Iris pigment epithelial cell (primary cell): ENCODE results near the gene HSPA14.
A peak's percentile ranks its signal among the peaks of the same experiment; 100 is the strongest.
"Not testable (repeated sequence)": the region's sequence is repeated elsewhere in the genome, so short reads cannot be mapped to it uniquely, and the experiment has no call there.

Source experiments
- DNase-seq: peaks from one replicate; pipeline ENCODE4 v3.0.0-alpha.2; 2011; ENCODE audit warnings: low read depth

The HSPA14 gene

DNA sequence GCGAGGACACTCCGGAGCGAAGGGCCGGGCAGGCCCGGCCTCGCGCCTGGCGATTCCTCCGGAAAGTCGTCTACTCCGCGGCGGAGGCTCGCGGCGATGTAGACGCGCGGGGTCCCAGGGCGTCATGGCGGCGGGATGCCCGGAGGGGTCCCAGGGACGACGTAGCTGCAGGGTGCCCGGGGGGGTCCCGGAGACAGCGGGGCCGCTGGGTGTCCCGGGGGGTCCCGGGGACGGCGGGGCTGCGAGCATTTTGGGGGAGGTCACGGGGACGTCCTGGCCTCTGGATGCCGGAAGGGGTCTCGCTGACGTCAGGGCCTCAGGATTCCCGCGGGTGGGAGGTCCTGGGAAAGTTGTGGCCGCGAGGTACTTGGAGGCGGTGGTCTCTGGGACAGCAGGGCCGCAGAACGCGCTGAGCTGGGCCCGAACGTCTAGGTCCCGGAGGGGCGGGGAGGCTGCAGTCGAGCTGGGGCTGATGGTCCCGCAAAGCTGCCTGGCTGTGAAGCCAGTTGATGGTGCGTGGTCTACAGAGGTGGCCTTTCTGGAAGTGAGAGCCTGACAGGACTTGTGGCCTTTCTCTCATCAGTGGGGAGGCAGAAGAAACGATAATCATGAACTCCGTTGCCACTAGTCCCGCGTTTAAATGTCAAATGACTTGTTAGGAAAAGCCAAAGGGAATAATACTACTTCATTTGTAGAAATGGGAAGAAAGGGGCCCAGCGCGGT lies 637 bp downstream of the HSPA14 start:
- DNase-seq: peak; percentile 26

DNA sequence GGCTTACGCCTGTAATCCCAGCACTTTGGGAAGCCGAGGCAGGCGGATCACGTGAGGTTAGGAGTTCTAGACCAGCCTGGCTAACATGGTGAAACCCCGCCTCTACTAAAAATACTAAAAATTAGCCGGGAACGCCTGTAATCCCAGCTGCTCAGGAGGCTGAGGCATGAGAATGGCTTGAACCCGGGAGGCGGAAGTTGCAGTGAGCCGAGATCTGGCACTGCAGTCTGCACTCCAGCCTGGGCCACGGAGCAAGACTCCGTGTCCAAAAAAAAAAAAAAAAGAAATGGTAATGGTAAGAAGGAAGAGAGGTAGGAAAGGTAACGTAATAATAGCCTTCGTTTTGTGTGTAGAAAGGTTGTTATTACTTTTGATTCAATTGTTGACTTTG lies 1.2 kb downstream of the HSPA14 start:
- peak; percentile 11 for DNase-seq

DNA sequence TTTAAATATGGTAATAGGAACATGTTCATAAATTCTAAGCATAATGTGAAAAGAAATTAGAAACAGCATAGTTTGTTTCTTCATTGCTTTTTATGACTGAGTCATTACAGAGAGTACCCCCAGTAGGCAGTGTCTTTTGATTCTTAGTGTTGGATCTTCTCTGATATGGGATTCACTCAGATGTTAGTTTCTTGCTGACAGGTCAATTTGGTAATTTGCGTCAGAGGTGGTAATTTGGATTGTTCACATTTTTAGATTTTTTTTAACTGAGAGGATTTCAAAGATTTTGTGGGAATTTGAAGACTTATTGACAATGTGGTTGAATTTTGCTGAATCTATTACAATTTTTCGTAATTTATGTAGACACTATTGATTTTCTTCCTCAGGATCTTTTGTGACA lies 2.1 kb downstream of the HSPA14 start:
- no peak for DNase-seq

DNA sequence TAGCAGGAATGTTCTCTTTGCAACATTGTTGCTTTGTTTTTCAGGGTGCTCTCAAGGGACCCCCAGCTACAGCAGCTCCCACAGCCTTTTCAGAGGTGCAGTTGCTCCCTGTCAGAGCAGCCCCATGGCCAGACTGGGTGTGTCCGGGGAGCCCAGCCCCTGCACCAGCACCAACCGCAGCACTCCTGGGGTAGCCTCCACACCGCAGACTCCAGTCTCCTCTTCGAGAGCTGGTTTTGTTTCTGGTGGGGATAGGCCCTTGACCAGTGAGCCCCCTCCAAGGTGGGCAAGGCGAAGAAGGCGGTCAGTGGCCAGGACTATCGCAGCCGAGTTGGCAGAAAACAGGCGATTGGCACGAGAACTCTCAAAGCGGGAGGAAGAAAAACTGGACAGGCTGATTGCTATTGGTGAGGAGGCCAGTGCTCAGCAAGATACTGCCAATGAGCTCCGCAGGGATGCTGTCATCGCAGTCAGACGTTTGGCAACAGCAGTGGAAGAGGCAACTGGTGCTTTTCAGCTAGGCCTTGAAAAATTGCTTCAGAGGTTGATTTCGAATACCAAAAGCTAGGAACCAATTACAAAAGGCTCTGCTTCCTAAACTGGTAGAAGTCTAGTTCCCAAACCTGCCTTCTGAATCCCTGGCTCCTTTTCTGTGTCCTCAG lies 5.4 kb downstream of the HSPA14 start:
- DNase-seq: no peak

DNA sequence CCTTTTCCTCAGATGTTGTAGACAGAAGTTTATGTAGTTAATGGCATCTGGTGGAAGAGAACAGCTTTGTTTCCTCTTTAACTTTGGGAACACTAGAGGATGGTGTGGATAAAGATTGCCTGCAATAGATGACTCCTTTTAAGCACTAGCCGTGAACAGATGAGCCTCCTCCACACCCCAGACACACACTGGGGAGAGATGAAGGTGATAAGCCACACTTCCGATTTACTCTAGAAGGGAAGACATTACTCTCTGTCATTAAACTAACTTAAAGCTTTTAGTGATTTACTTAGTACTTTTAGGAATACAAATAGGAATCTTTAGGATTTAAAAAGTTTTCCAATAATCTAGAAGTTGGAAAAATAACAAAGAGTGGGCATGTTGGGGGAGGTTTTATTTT lies 6.8 kb downstream of the HSPA14 start:
- DNase-seq: no peak

DNA sequence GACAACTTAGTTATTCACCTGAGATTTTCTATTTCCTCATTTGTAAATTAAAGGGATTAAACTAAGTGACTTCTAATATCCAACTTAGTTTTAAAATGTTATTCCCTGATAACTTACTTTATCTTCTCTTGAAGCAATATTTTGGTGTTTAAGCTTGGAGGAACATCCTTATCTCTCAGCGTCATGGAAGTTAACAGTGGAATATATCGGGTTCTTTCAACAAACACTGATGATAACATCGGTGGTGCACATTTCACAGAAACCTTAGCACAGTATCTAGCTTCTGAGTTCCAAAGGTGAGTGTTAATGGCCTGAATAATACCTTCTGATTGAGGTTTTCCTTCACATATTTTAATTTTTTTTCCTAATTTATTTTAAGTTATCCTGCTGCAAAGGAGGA lies 14.1 kb downstream of the HSPA14 start:
- no peak for DNase-seq

DNA sequence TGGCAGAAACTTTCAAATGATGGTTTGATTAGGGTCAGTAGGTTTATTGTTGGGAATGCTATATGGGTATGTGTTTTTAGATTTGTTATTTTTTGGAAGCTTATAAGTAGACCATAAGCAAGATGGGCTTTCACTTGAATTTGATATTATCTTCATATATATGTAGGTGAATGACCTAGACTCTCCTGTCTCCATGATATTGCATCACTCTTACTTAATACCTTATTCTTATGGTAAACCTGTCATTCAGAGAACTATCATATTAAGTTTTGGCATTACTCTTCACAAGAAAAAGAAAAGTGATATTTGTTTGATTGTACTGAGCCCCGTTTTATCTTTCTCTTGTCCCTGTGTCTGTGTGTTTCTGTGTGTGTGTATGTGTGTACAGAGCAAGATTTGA lies 17.3 kb downstream of the HSPA14 start:
- DNase-seq: no peak

DNA sequence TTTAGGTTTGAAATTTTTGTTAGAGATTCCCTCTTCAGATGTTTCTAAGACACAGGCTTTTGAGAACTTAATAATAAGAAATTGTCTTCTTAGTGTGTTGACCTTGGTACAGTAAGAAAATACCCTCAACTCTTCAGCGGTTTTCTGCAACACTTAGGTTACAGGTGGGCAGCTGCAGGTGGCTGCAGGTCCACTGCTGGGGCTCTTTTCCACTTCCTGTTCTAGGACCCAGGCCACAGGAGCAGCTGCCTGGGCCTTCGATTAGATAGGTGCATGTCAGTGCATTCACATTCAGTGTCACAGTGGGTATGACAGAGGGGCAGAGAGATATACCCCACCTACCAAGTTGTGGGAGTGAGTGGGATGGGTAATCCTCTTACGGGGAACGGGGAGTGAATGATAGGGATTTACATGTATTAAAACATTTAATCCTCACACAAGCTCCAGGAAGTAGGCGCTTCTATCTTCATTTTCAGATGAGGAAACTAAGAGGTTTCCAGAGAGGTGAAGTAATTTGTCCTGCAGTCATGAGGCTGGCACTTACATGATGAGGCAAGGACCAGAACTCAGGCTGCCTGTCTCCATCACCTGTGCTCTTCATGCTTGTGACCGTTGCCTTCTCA lies 20.3 kb downstream of the HSPA14 start:
- no peak for DNase-seq

DNA sequence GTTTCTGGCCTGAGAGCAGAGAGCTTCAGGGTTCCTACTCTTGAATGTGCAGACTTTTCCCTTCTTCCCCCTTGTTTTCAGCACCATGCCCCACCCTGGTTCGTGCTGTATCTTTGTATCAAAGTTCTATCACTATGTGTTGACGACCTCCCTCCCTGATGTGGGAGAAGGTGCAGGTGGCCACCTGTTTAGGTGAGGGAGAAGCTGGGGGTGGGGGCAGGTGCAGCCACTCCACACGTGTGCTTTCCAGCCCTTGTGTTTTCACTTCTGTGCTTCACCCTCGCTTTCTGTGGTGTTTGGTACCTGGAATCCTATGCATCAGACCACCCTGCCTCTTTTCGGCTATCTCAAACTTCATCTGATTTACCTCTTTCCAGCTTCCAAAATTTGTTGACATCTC lies 20.9 kb downstream of the HSPA14 start:
- no peak for DNase-seq

DNA sequence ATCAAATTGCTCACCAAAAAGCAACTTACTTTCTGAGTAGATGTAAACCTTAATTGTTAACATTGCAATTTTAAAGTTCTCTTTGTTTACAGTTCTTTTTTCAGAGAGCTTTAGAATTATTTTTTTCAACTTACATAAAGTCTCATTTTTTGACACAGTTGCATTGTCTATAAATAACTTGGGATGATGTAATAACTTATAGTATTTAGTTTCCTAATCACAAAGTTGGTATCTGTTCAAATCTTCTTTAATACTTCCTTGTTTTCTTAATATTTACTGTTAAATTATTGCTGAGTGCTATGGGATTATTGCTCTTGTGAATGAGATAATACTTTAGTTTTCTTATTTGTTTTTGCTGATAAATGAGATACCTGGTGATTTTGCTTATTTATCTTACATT lies 21.7 kb downstream of the HSPA14 start:
- no peak for DNase-seq

DNA sequence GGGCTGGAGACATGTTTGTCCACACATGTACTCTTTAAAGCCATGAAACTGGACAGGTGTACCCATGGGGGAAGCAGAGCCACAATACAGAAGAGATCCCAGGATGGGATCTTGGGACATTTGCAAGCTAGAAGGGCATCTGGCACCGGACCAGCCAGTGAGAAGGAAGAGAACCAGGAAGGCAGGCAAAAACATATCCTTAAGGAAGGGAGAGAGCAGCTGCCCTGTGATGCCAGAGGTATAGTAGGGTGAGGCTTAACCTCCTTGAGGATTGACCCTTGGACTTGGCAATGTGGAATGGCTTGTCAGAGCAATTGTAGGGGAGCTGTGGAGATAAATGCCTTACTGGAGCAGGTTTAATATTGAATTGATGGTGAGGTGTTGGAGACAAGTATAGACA lies 22.7 kb downstream of the HSPA14 start:
- no peak for DNase-seq

DNA sequence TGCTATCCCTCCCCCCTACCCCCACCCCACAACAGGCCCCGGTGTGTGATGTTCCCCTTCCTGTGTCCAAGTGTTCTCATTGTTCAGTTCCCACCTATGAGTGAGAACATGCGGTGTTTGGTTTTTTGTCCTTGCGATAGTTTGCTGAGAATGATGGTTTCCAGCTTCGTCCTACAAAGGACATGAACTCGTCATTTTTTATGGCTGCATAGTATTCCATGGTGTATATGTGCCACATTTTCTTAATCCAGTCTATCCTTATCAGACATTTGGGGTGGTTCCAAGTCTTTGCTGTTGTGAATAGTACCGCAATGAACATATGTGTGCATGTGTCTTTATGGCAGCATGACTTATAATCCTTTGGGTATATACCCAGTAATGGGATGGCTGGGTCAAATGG lies 26.4 kb downstream of the HSPA14 start:
- DNase-seq: not testable (repeated sequence)

DNA sequence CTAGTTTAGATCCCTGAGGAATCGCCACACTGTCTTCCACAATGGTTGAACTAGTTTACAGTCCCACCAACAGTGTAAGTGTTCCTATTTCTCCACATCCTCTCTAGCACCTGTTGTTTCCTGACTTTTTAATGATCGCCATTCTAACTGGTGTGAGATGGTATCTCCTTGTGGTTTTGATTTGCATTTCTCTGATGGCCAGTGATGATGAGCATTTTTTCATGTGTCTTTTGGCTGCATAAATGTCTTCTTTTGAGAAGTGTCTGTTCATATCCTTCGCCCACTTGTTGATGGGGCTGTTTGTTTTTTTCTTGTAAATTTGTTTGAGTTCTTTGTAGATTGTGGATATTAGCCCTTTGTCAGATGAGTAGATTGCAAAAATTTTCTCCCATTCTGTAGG lies 26.8 kb downstream of the HSPA14 start:
- DNase-seq: not testable (repeated sequence)

DNA sequence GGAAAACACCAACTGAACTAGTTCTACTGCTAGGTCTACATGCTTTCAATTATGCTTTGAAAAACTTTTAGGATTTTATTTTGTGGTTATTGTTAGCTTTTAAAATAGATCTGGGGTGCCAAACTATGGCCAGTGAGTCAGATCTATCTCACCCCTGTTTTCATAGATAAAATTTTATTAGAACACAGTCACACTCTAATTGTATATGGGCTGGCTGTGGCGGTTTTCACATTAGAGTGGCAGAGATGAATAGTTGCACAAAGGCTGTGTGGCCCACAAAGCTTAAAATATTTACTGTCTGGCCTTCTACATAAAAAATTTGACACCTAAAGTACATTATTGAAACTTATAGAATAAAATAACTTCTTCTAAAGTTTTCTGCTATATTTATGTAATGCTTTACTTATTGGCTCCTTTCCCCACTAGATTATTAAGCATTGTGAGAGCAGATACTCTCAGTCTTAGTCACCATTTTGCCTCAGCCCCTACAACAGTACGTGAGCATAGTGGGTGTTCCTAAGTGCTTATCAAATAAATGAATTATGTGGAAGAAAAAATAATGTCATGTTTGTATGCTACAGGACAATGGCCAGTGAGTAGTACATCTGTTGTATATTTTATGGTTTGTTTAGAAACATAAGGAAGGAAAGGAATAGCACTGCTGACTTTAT lies 35.1 kb downstream of the HSPA14 start:
- peak; percentile 84 for DNase-seq

DNA sequence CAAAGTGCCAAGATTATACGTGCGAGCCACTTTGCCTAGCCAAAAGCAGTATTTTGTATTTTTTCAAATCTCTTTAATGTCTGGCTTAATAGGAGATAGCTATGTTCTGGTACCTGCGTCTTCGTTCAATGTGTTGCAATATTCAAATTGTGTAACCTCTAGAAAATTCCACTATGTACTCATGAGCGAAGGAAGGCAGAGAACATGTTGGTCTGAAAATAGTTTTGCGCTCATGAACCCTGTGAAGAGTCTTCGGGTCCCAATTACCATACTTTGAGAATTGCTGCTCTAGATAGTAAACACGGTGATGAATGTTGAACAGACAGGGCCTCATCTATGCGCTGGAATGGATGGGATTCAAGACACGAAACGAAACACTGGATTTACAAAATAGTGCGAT lies 37.8 kb downstream of the HSPA14 start:
- peak; percentile 39 for DNase-seq

DNA sequence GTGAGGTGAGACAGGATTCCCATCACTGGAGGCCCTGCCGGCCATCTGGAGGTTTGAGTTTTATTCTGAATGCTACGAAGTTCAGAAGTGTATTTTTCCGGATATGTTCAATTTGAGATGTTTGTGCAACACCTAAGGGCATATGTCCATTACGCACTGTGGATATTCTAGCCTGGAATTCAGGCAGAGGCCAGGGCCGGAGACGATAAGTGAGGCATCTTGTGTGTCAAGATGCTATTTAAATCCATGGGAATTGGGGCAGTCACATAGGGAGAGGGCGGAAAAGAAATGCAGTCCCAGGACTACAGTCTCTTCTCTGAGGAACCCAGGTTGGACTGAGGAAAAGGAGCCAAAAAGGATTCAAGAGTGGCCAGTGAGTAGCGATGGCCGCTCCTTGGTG lies 38.7 kb downstream of the HSPA14 start:
- no peak for DNase-seq

DNA sequence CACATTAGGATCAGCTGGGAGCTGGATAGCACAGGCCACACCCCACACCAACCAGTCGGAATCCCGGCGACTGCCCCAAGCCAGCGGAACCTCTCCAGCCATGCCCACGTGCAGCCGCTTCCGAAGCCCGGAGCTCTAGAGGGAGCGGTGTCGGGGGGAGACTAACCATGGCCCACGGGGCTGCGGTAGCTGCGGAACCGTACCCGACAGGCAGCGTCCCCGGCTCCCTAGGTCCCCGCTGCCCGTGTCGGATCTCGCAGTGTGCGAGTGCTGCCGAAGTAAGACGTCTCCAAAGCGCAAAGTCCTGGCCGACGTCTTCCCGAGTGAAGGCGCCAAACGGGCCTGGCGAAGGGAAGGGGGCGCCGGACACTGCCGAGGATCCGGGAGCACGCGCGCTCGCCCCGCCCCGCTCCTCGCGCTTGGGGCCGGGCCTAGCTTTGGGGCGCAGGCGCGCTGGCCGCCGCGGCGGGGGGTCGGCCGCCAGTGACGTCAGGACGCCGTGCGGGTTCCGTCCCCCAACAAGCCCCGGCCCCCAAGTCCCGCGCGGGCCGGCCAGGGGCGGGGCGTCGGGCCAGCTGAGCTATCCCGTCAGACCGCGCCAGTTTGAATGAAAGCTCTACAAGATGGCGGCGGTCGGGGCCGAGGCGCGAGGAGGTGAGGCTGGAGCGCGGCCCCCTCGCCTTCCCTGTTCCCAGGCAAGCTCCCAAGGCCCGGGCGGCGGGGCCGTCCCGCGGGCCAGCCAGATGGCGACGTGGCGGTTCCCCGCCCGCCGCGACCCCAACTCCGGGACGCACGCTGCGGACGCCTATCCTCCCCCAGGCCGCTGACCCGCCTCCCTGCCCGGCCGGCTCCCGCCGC lies 40.4 kb downstream of the HSPA14 start, which contains the start of gene SUV39H2:
Gene SUV39H2 (plus strand): TSS at position 601 of the 858 bp plus-strand sequence. CDS start 23 bp downstream, at position 624.
- peak; percentile 96 for DNase-seq

DNA sequence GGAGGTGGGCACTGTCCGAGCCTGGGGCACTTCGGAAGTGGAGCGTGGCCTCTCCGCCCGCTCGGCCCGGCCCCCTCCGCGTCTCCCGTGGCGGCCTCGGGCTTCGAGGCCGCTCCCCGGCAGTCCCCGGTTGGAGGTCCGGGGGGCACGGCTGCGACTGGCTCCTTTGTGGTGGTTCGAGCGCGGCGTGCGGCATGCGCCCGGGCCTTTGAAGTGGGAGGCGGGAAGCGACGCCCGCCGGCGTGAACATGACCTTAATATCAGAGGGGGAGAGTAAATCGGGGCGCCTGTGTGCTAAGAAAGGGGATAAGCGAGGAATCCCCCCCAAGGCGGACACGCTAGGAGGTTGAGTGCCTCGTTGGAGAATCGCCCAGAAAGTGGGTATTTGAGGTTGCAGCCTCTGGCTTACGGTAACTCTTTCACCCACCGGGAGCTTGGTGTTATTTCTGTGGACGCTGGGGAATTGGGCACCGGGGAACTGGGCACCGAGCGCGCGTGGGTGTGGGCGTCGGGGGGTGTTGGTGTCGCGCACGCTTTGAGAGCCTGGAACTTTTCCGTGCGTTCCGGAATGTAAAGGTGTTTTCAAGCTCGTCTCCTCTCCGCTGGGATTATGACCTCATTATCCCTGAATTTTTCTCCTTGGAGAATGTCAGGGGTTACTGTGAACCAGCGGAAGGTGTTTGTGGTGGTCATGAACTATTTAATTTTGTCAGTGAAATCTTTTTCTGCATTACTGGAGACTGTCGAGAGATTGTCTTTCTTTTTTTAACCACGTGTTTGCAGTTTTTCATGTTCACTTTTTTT lies 41.2 kb downstream of the HSPA14 start:
- DNase-seq: peak; percentile 10

DNA sequence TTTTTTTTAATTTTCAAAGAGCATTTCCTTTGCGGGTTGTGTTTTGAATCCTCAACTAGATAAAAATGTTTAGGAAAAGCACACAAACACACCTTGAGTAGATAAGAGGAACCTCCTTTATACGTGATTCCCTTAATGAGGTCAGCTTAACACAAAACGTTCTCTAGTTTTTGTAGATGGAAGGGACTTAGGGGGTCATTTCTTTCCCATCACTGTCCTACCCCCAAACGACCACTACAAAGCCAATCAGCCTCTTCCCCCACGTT lies 41.8 kb downstream of the HSPA14 start:
- no peak for DNase-seq

DNA sequence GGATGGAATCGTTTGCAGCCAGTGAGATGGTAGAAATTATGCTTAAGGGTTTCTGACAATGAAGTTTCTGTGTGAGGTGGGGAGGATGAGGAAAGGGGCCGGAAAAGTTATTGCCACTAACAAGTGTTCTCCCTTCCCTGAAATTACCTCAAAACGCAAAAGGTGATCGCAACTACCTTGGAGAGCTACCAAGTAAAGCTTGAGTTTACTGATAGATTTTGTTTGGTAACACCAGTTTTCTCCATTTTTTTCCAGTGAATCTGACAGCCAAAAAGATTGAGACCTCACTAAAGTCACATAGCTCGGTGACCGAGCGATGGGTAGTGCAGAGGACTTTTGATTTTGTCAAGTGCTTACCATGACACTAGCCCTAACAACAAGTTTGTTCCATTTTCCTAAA lies 42.1 kb downstream of the HSPA14 start:
- peak; percentile 5 for DNase-seq

DNA sequence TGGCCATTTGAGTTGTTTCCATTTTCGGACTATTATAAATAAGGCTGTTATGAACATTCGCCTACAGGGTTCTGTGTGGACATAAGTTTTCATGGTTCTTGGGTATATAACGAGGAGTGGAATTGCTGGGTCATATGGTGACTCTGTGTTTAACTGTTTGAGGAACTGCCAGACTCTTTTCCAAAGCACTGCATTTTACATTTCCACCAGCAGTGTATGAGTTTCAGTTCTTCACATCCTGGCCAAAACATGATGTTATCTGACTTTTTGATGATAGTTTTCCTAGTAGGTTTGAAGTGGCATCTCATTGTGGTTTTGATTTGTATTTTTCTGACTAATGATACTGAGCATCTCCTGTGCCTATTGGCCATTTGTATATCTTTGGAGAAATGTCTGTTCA lies 46.0 kb downstream of the HSPA14 start:
- DNase-seq: no peak
